H9 (cell line): ENCODE data around the gene SMIM23. TPM values are rescaled to one million over a fixed set of nuclear protein-coding genes. Genes with fewer than 3 reads are reported as not detected.

Source experiments
- DNase-seq: peaks from one replicate; pipeline ENCODE4 v3.0.0-alpha.2; 2017
- H2AFZ ChIP-seq: one replicate; pipeline ENCODE4 v1.6.1; 2013; ENCODE audit warnings: mild to moderate bottlenecking, low read length, control low read depth, moderate library complexity
- H2AK5ac ChIP-seq: 2 replicates; pipeline ENCODE4 v1.6.1; 2013; ENCODE audit warnings: low read length, control low read depth, mixed read lengths; ENCODE audit not compliant: insufficient read length
- H2BK120ac ChIP-seq: one replicate; pipeline ENCODE4 v1.6.1; 2013; ENCODE audit warnings: low read depth, mild to moderate bottlenecking, low read length, control low read depth, inconsistent platforms; ENCODE audit not compliant: poor library complexity, severe bottlenecking
- H2BK12ac ChIP-seq: 2 replicates; pipeline ENCODE4 v1.6.1; 2013; ENCODE audit warnings: low read length, control low read depth, mixed read lengths, low read depth; ENCODE audit not compliant: insufficient read length
- H2BK15ac ChIP-seq: 2 replicates; pipeline ENCODE4 v1.6.1; 2013; ENCODE audit warnings: low read depth, low read length, control low read depth
- H2BK20ac ChIP-seq: one replicate; pipeline ENCODE4 v1.6.1; 2013; ENCODE audit warnings: low read depth, mild to moderate bottlenecking, low read length, control low read depth, inconsistent platforms; ENCODE audit not compliant: poor library complexity, severe bottlenecking
- H2BK5ac ChIP-seq: 2 replicates; pipeline ENCODE4 v1.6.1; 2013; ENCODE audit warnings: low read length, control low read depth, mixed read lengths; ENCODE audit not compliant: insufficient read length
- H3K14ac ChIP-seq: 2 replicates; pipeline ENCODE4 v1.6.1; 2013; ENCODE audit warnings: low read length, control low read depth; ENCODE audit not compliant: insufficient read depth
- H3K18ac ChIP-seq: 2 replicates; pipeline ENCODE4 v1.6.1; 2013; ENCODE audit warnings: low read depth, mild to moderate bottlenecking, mixed read lengths, low read length, control low read depth; ENCODE audit not compliant: insufficient read length
- H3K23ac ChIP-seq: 2 replicates; pipeline ENCODE4 v1.6.1; 2013; ENCODE audit warnings: low read length, control low read depth, mixed read lengths, low read depth; ENCODE audit not compliant: insufficient read length
- H3K23me2 ChIP-seq: 2 replicates; pipeline ENCODE4 v1.6.1; 2013; ENCODE audit warnings: low read depth, mild to moderate bottlenecking, mixed read lengths, low read length, control low read depth; ENCODE audit not compliant: insufficient read length, poor library complexity, severe bottlenecking
- H3K27ac ChIP-seq: 2 replicates; pipeline ENCODE4 v1.5.1; 2013; ENCODE audit warnings: low read length, control low read depth, mixed read lengths, low read depth; ENCODE audit not compliant: insufficient read length
- H3K27me3 ChIP-seq: 2 replicates; pipeline ENCODE4 v1.6.1; 2013; ENCODE audit warnings: low read length, control low read depth, inconsistent platforms; ENCODE audit not compliant: insufficient read depth
- H3K4ac ChIP-seq: 2 replicates; pipeline ENCODE4 v1.6.1; 2013; ENCODE audit warnings: low read depth, mild to moderate bottlenecking, control low read depth, inconsistent platforms, low read length, moderate library complexity
- H3K4me1 ChIP-seq: 2 replicates; pipeline ENCODE4 v1.6.1; 2013; ENCODE audit warnings: low read length, control low read depth, inconsistent platforms; ENCODE audit not compliant: insufficient read depth
- H3K4me2 ChIP-seq: 2 replicates; pipeline ENCODE4 v1.6.1; 2013; ENCODE audit warnings: low read length, control low read depth, mixed read lengths; ENCODE audit not compliant: insufficient read length, insufficient read depth
- H3K56ac ChIP-seq: 2 replicates; pipeline ENCODE4 v1.6.1; 2013; ENCODE audit warnings: low read depth, mild to moderate bottlenecking, mixed read lengths, low read length, control low read depth; ENCODE audit not compliant: insufficient read length
- H3K79me1 ChIP-seq: 2 replicates; pipeline ENCODE4 v1.6.1; 2013; ENCODE audit warnings: low read depth, mild to moderate bottlenecking, moderate library complexity, low read length, control low read depth, inconsistent platforms; ENCODE audit not compliant: insufficient read depth, poor library complexity, severe bottlenecking
- H3K79me2 ChIP-seq: 2 replicates; pipeline ENCODE4 v1.6.1; 2013; ENCODE audit warnings: low read length, control low read depth, inconsistent platforms; ENCODE audit not compliant: insufficient read depth
- H3K9ac ChIP-seq: 2 replicates; pipeline ENCODE4 v1.6.1; 2013; ENCODE audit warnings: low read length, control low read depth, mixed read lengths; ENCODE audit not compliant: insufficient read length; ENCODE audit errors: extremely low read depth
- H3K9me3 ChIP-seq: one replicate; pipeline ENCODE4 v1.6.1; 2013; ENCODE audit warnings: low read depth, low read length, inconsistent platforms; ENCODE audit not compliant: control insufficient read depth
- H3T11ph ChIP-seq: one replicate; pipeline ENCODE4 v1.6.1; 2013; ENCODE audit warnings: mild to moderate bottlenecking, low read length, control low read depth, inconsistent platforms
- H4K20me1 ChIP-seq: one replicate; pipeline ENCODE4 v1.6.1; 2013; ENCODE audit not compliant: control insufficient read depth, insufficient read length, insufficient read depth
- H4K5ac ChIP-seq: 2 replicates; pipeline ENCODE4 v1.6.1; 2013; ENCODE audit warnings: low read depth, mild to moderate bottlenecking, mixed read lengths, low read length, control low read depth; ENCODE audit not compliant: insufficient read length
- H4K8ac ChIP-seq: replicated peaks from 2 replicates; pipeline ENCODE4 v1.6.1; 2013; ENCODE audit warnings: low read length, control low read depth, mixed read lengths, low read depth; ENCODE audit not compliant: insufficient read length
- H4K91ac ChIP-seq: 2 replicates; pipeline ENCODE4 v1.6.1; 2013; ENCODE audit warnings: low read depth, mild to moderate bottlenecking, moderate library complexity, mixed read lengths, low read length, control low read depth; ENCODE audit not compliant: insufficient read length
- H3K27ac Mint-ChIP-seq, 3 experiments: 2 replicates in 2 of 3; 3 replicates in 1 of 3; pipeline ENCODE4 v1.8.0; 2020 to 2021; ENCODE audit warnings: mixed read lengths in 3 of 3, mild to moderate bottlenecking in 1 of 3, moderate library complexity in 1 of 3
- H3K27me3 Mint-ChIP-seq: 2 replicates; pipeline ENCODE4 v1.8.0; 2021; ENCODE audit warnings: low read depth, mild to moderate bottlenecking, moderate library complexity, mixed read lengths
- H3K36me3 Mint-ChIP-seq, 3 experiments: 2 replicates in 2 of 3; 3 replicates in 1 of 3; pipeline ENCODE4 v1.8.0; 2020 to 2021; ENCODE audit warnings: low read depth in 3 of 3, mixed read lengths in 3 of 3; ENCODE audit not compliant: insufficient read depth in 1 of 3
- H3K4me1 Mint-ChIP-seq, 2 experiments: 2 replicates each; pipeline ENCODE4 v1.8.0; 2020; ENCODE audit warnings: mixed read lengths in 2 of 2
- H3K4me3 Mint-ChIP-seq, 2 experiments: 2 replicates in 1 of 2; 3 replicates in 1 of 2; pipeline ENCODE4 v1.8.0; 2020 to 2021; ENCODE audit warnings: mild to moderate bottlenecking in 2 of 2, mixed read lengths in 2 of 2, moderate library complexity in 1 of 2
- H3K9me3 Mint-ChIP-seq, 2 experiments: 2 replicates in 1 of 2; 3 replicates in 1 of 2; pipeline ENCODE4 v1.8.0; 2020; ENCODE audit warnings: mild to moderate bottlenecking in 2 of 2, mixed read lengths in 2 of 2, moderate library complexity in 1 of 2
- CTCF ChIP-seq: fragments of 200-600 bp; sonication (generic); conservative IDR thresholded peaks from 3 replicates; pipeline ENCODE4 v1.8.0; 2021; ENCODE audit warnings: antibody characterized with exemption, mild to moderate bottlenecking
- WGBS: extraction: QIAGEN DNeasy Blood & Tissue Kit; methylation state at CpG from one replicate; pipeline ENCODE4 v1.1.7; 2013; ENCODE audit warnings: missing lambda C conversion rate, low lambda C conversion rate, mixed read lengths; ENCODE audit not compliant: insufficient read length; ENCODE audit errors: extremely low coverage; 5-methylcytosine and 5-hydroxymethylcytosine counted together
- total RNA-seq: library from RNA; stranded (reverse); gene quantifications from 2 replicates; pipeline ENCODE4 v1.2.1, GENCODE V29; 2021

SMIM23 gene
- total RNA-seq, 1 experiment from 2014 or later = not detected

DNA sequence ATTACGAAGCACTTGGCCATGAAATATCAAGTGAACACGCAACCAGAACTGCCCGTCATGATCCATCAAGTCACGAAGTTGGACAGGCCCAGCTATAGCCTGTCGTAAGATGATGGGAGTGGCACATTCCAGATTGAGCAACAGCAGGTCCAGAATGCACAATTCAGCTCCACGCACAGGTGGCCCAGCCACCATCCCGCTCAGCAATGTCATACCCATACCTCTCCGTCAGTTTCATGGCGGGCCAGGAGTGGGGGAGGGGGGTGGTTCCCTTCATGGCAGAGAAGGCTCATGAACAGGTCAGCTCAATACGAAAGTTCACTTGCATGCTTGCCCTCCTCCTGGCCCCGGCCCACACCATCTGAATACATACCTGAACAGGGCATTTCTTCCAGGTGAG, 34.9 kb downstream of the SMIM23 start:
- Histone ChIP-seq H3K18ac (no peak overlapping the region), H3K4me2 (no peak overlapping the region)

More for the DNA sequence above, 34.9 kb downstream of the SMIM23 start:
- Mint-ChIP-seq H3K9me3 (no peaks in the 10 kb centered on the region), H3K4me1 (peaks cover 3 to 8% of the 10 kb centered on the region in 2 experiments), H3K27ac (no peak overlapping the region), H3K27me3 (peaks cover 8% of the 10 kb centered on the region), H3K36me3 (peaks cover 0 to 4% (median 0%) of the 10 kb centered on the region in 3 experiments; a peak in 1 of 7 replicates), H3K4me3 (no peak overlapping the region)
- Histone ChIP-seq H3K27me3 (no peaks in the 10 kb centered on the region), H3K23me2 (no peaks in the 10 kb centered on the region), H3K56ac (no peak overlapping the region), H3K4ac (no peak overlapping the region), H3K27ac (no peak overlapping the region), H3K4me1 (no peaks in the 10 kb centered on the region), H3K9ac (no peak overlapping the region), H4K91ac (no peak overlapping the region), H3T11ph (no peak overlapping the region), H2BK20ac (no peak overlapping the region), H2AK5ac (no peak overlapping the region), H2BK120ac (no peak overlapping the region), H4K8ac (no peak overlapping the region), H3K14ac (no peak overlapping the region), H2BK5ac (no peak overlapping the region), H2AFZ (no peak overlapping the region), H4K5ac (no peak overlapping the region), H2BK12ac (no peak overlapping the region), H4K20me1 (no peaks in the 10 kb centered on the region), H3K9me3 (no peaks in the 10 kb centered on the region), H2BK15ac (no peak overlapping the region), H3K23ac (no peak overlapping the region), H3K79me2 (no peaks in the 10 kb centered on the region), H3K79me1 (no peaks in the 10 kb centered on the region)
- no CpG with 5 or more reads among the region's 11 CpGs for WGBS
- TF ChIP-seq CTCF = no peak
- DNase-seq = no peak
